ENCODE data around the gene ZNF14. TPM values are rescaled to one million over a fixed set of nuclear protein-coding genes. Genes with fewer than 3 reads are reported as not detected.
"Not testable (repeated sequence)": the region's sequence is repeated elsewhere in the genome, so short reads cannot be mapped to it uniquely, and the experiment has no call there.

The ZNF14 gene
- polyA plus RNA-seq, 4 donors: 1.1 to 9.1 (median 2.0) TPM

DNA sequence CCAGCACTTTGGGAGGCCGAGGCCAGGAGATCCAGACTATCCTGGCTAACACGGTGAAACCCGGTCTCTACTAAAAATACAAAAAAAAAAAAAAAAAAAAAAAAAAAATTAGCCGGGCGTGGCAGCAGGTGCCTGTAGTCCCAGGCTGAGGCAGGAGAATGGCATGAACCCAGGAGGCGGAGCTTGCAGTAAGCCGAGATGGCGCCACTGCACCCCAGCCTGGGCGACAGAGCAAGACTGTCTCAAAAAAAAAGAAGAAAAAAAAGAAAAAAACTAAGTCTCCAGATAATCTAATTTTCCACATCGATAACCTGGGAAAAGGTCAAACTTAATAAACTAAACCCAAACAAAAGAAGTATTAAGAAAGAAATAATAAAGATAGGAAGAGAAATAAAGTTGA lies 39.1 kb upstream of the ZNF14 start:
- WGBS, 3 donors: 57 to 71% (median 66%) methylated on average over 8 to 10 of the region's 10 CpGs
- not testable (repeated sequence) for H3K27ac ChIP-seq (ENCODE audit: low read depth in 1 of 3, low read length in 2 of 3); FAIRE-seq

DNA sequence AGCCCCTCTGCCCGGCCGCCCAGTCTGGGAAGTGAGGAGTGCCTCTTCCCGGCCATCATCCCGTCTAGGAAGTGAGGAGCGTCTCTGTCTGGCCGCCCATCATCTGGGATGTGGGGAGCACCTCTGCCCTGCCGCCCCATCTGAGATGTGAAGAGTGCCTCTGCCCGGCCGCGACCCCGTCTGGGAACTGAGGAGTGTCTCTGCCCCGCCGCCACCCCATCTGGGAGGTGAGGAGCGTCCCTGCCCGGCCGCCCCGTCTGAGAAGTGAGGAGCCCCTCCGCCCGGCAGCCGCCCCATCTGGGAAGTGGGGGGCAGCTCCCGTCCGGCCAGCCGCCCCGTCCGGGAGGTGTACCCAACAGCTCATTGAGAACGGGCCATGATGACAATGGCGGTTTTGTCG lies 37.1 kb upstream of the ZNF14 start:
- FAIRE-seq; H3K27ac ChIP-seq (ENCODE audit: low read depth in 1 of 3, low read length in 2 of 3): not testable (repeated sequence)

More for the DNA sequence above, 39.1 kb upstream of the ZNF14 start:
- not testable (repeated sequence) for H3K4me1 ChIP-seq (ENCODE audit: control insufficient read depth in 3 of 3, insufficient read depth in 2 of 3, low read depth in 1 of 3, low read length in 2 of 3); DNase-seq; H3K36me3 ChIP-seq (ENCODE audit: control insufficient read depth in 3 of 3, insufficient read depth in 2 of 3, low read depth in 1 of 3, low read length in 3 of 3); H3K4me3 ChIP-seq (ENCODE audit: low read depth in 1 of 3, low read length in 3 of 3); H3K9me3 ChIP-seq (ENCODE audit: control insufficient read depth in 2 of 2, insufficient read depth in 1 of 2, low read depth in 1 of 2, low read length in 1 of 2); H3K27me3 ChIP-seq (ENCODE audit: control insufficient read depth in 3 of 3, insufficient read depth in 3 of 3, low read length in 3 of 3)

DNA sequence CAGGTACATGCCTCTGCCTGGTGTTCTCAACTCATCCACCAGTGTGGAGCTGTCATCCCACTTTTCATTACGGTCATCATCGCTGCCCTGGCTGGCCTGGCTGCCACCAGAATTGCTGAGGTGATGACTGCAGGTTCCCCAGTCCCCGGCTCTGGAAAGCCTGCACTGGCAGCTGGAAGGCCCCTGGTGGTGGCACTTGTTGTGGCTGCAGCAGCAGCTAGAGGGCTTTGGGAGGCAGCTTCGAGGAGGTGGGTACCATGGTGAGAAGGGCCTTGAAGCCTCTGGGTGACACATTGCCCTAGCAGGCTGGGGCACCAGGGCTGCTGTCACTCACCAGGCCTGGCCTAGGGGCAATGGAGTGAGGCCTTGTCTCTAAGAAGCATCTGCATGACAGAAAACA lies 25.3 kb upstream of the ZNF14 start:
- no peak overlapping the region for H3K27ac ChIP-seq (ENCODE audit: low read depth in 1 of 3, low read length in 2 of 3)
- peaks cover 3 to 15% of the 10 kb centered on the region in 2 donors for H3K9me3 ChIP-seq (ENCODE audit: control insufficient read depth in 2 of 2, insufficient read depth in 1 of 2, low read depth in 1 of 2, low read length in 1 of 2)
- no peak overlapping the region for H3K4me3 ChIP-seq (ENCODE audit: low read depth in 1 of 3, low read length in 3 of 3)
- H3K27me3 ChIP-seq (ENCODE audit: control insufficient read depth in 3 of 3, insufficient read depth in 3 of 3, low read length in 3 of 3): no peaks in the 10 kb centered on the region
- no peak for FAIRE-seq
- no peaks in the 10 kb centered on the region for H3K4me1 ChIP-seq (ENCODE audit: control insufficient read depth in 3 of 3, insufficient read depth in 2 of 3, low read depth in 1 of 3, low read length in 2 of 3)
- 86 to 95% (median 92%) methylated on average over 4 of the region's 4 CpGs for WGBS, 3 donors
- H3K36me3 ChIP-seq (ENCODE audit: control insufficient read depth in 3 of 3, insufficient read depth in 2 of 3, low read depth in 1 of 3, low read length in 3 of 3): no peaks in the 10 kb centered on the region
- no peak for DNase-seq

More for the DNA sequence above, 37.1 kb upstream of the ZNF14 start:
- not testable (repeated sequence) for H3K36me3 ChIP-seq (ENCODE audit: control insufficient read depth in 3 of 3, insufficient read depth in 2 of 3, low read depth in 1 of 3, low read length in 3 of 3); H3K4me3 ChIP-seq (ENCODE audit: low read depth in 1 of 3, low read length in 3 of 3); H3K4me1 ChIP-seq (ENCODE audit: control insufficient read depth in 3 of 3, insufficient read depth in 2 of 3, low read depth in 1 of 3, low read length in 2 of 3); H3K9me3 ChIP-seq (ENCODE audit: control insufficient read depth in 2 of 2, insufficient read depth in 1 of 2, low read depth in 1 of 2, low read length in 1 of 2); H3K27me3 ChIP-seq (ENCODE audit: control insufficient read depth in 3 of 3, insufficient read depth in 3 of 3, low read length in 3 of 3); DNase-seq
- WGBS, 3 donors: 94 to 99% (median 96%) methylated on average over 25 to 28 of the region's 28 CpGs

DNA sequence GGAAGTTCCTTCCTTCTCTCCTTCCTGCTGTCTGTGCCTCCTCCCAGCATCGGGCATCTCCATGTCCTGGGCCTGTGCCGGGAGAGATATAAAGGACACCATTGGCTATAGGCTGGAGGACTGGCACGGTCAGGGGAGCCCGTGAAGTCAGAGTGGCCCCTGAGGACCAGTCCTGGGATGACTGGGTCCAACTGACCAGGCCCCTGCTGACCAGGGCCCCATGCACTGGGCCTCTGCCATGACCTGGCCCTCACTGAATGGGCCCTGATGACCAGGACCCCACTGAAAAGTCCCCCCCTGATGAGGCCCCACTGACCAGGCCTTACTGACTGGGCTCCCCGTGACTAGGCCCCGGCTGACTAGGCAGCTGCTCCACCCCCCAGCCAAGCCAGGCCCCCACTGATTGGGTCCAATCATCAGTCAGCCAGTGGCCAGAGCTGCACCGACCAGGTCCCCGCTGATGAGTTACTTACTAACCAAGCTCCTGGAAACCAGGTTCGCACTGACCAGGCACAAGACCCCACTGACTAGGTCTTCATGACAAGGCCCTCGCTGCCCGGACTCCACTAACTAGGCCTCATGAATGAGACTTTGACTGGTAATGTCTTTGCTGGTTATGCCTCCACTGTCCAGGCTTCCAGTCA lies 20.0 kb upstream of the ZNF14 start:
- H3K27me3 ChIP-seq (ENCODE audit: control insufficient read depth in 3 of 3, insufficient read depth in 3 of 3, low read length in 3 of 3): no peaks in the 10 kb centered on the region
- DNase-seq: no peak
- 92 to 95% (median 94%) methylated on average over 11 of the region's 11 CpGs for WGBS, 3 donors
- H3K4me3 ChIP-seq (ENCODE audit: low read depth in 1 of 3, low read length in 3 of 3): no peak overlapping the region
- FAIRE-seq: no peak
- no peaks in the 10 kb centered on the region for H3K4me1 ChIP-seq (ENCODE audit: control insufficient read depth in 3 of 3, insufficient read depth in 2 of 3, low read depth in 1 of 3, low read length in 2 of 3)
- H3K36me3 ChIP-seq (ENCODE audit: control insufficient read depth in 3 of 3, insufficient read depth in 2 of 3, low read depth in 1 of 3, low read length in 3 of 3): no peaks in the 10 kb centered on the region
- no peak overlapping the region for H3K27ac ChIP-seq (ENCODE audit: low read depth in 1 of 3, low read length in 2 of 3)
- H3K9me3 ChIP-seq (ENCODE audit: control insufficient read depth in 2 of 2, insufficient read depth in 1 of 2, low read depth in 1 of 2, low read length in 1 of 2): peaks cover 3 to 15% of the 10 kb centered on the region in 2 donors

DNA sequence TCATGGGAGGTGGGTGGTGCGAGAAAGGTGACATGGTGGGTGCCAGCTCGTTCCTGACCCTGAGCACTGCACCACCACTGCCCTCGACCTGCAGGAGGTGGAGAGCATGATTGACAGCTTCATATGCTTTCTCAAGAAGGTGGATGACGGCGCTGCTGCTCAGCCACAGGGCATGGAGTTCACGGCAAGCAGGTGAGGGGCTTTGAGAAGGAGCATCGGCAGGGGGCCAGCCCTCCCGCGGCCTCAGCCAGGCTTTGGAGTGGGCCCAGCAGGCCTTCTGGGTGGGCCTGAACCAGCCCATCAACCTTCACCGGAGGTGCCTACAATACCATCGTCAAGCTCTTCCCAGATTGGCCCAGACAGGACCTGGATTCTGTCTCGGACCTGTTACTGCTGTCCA lies 18.9 kb upstream of the ZNF14 start:
- WGBS, 3 donors: 79 to 81% (median 80%) methylated on average over 12 of the region's 12 CpGs
- DNase-seq (no peak), FAIRE-seq (no peak)
- no peak overlapping the region for H3K4me3 ChIP-seq (ENCODE audit: low read depth in 1 of 3, low read length in 3 of 3)
- H3K27me3 ChIP-seq (ENCODE audit: control insufficient read depth in 3 of 3, insufficient read depth in 3 of 3, low read length in 3 of 3): no peaks in the 10 kb centered on the region
- no peaks in the 10 kb centered on the region for H3K4me1 ChIP-seq (ENCODE audit: control insufficient read depth in 3 of 3, insufficient read depth in 2 of 3, low read depth in 1 of 3, low read length in 2 of 3)
- no peak overlapping the region for H3K27ac ChIP-seq (ENCODE audit: low read depth in 1 of 3, low read length in 2 of 3)
- no peaks in the 10 kb centered on the region for H3K36me3 ChIP-seq (ENCODE audit: control insufficient read depth in 3 of 3, insufficient read depth in 2 of 3, low read depth in 1 of 3, low read length in 3 of 3)
- peaks cover 3 to 15% of the 10 kb centered on the region in 2 donors for H3K9me3 ChIP-seq (ENCODE audit: control insufficient read depth in 2 of 2, insufficient read depth in 1 of 2, low read depth in 1 of 2, low read length in 1 of 2)

DNA sequence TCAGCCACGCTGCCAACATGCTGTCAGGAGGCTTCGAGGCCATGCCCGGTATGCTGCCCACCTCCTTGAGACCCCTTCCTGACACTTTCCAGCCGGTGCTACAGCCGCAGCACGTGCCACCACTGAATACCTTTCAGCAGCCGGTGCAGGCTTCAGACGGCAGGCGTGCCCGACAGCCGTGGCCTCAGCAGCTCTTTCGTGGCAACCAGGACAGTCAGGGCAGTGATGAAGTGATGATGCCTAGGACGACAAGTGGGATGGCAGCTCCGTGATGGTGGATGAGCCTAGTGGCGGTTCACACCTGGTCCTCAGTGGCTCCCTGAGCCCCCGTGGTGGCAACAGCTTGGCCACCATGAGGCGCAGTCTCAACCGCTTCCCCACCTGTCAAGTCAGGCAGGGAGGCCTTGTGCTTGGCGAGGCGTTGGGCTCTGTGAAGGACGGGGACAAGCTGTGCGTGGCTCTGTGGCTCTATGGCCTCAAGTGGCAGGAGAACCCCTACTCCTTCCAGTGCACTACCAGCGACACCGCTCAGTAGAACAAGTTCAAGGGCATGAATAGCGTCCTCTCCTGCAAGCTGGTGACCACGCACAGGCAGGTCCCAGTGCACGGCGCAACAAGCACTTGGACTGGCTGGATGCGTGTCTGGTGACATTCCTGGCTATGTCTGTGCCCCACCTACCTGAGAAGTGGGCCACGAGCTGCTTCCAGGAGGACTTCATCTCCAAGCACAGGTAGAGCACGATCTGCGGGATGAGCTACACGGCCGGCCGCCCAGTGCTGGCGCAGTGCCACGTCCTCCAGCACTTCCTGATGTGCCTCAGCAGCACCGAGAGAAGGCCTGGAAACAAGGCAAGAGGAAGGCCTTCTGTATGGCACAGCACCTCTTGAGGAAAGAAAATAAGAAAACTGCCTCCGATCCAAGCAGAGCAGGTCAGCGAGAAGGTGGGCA lies 18.2 kb upstream of the ZNF14 start:
- no peak overlapping the region for H3K27ac ChIP-seq (ENCODE audit: low read depth in 1 of 3, low read length in 2 of 3)
- WGBS, 3 donors: 90 to 92% (median 91%) methylated on average over 40 of the region's 40 CpGs
- DNase-seq: no peak
- H3K36me3 ChIP-seq (ENCODE audit: control insufficient read depth in 3 of 3, insufficient read depth in 2 of 3, low read depth in 1 of 3, low read length in 3 of 3): no peaks in the 10 kb centered on the region
- no peaks in the 10 kb centered on the region for H3K4me1 ChIP-seq (ENCODE audit: control insufficient read depth in 3 of 3, insufficient read depth in 2 of 3, low read depth in 1 of 3, low read length in 2 of 3)
- H3K4me3 ChIP-seq (ENCODE audit: low read depth in 1 of 3, low read length in 3 of 3): no peak overlapping the region
- H3K9me3 ChIP-seq (ENCODE audit: control insufficient read depth in 2 of 2, insufficient read depth in 1 of 2, low read depth in 1 of 2, low read length in 1 of 2): peaks cover 3 to 15% of the 10 kb centered on the region in 2 donors
- FAIRE-seq: no peak
- no peaks in the 10 kb centered on the region for H3K27me3 ChIP-seq (ENCODE audit: control insufficient read depth in 3 of 3, insufficient read depth in 3 of 3, low read length in 3 of 3)

DNA sequence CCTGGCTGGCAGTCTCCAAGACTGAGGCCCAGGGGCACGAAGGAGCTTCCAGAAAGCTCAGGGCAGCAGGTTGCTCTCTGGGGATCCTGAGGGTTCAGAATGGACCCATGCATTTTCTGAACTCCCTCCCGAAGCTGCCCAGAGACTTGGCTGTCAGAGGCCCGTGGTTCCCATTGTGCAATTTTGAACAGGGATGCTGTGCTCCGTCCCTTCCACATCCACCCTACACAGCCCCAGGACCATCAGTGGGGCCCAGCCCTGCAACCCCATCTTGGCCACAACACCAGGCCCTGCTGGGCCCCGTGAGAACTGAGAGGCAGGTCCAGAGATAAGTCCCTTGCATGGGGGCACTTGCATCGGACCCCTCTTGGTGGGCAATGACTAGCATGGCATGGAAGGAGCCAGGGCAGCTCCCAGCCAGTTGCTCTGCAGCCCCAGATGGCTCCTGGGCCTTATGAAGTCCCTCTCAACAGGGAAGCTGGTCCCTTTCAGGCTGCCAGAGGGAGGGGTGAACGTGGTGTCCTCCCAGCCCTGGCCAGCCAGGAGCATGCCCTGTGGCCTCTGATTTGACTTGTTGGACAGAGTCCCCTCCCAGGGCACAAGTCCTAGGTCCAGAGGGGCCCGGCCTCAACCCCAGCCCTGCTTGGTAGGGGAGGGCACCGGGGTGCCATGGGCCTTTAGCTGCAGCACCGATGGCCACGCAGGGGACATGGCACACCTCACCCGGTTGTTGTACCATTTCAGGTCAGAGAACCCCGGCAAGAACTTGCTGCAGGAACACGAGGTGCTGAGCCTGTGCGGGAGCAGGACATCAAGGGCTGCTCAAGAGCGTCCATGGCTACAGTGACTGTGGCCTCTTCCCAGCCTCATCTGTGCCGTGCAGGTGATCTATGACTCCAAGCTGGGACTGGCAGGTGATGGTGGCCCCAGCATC lies 17.3 kb upstream of the ZNF14 start:
- no peak overlapping the region for H3K4me3 ChIP-seq (ENCODE audit: low read depth in 1 of 3, low read length in 3 of 3)
- WGBS, 3 donors: 76 to 80% (median 77%) methylated on average over 17 of the region's 17 CpGs
- FAIRE-seq: no peak

More for the DNA sequence above, 17.3 kb upstream of the ZNF14 start:
- no peaks in the 10 kb centered on the region for H3K4me1 ChIP-seq (ENCODE audit: control insufficient read depth in 3 of 3, insufficient read depth in 2 of 3, low read depth in 1 of 3, low read length in 2 of 3)
- no peaks in the 10 kb centered on the region for H3K27me3 ChIP-seq (ENCODE audit: control insufficient read depth in 3 of 3, insufficient read depth in 3 of 3, low read length in 3 of 3)
- peaks cover 3 to 7% of the 10 kb centered on the region in 2 donors for H3K9me3 ChIP-seq (ENCODE audit: control insufficient read depth in 2 of 2, insufficient read depth in 1 of 2, low read depth in 1 of 2, low read length in 1 of 2)
- no peaks in the 10 kb centered on the region for H3K36me3 ChIP-seq (ENCODE audit: control insufficient read depth in 3 of 3, insufficient read depth in 2 of 3, low read depth in 1 of 3, low read length in 3 of 3)
- DNase-seq: no peak
- no peak overlapping the region for H3K27ac ChIP-seq (ENCODE audit: low read depth in 1 of 3, low read length in 2 of 3)
